ENCODE data around the gene HPGD.

Gene HPGD

GRCh38 chr4:174522183-174523024 lies at the start of gene HPGD:
Gene HPGD, minus strand, starts transcription at chr4:174522488. Its CDS starts 37 bp downstream, at chr4:174522451.
- DNase-seq (ENCODE audit: low spot score) = no peak

DNA sequence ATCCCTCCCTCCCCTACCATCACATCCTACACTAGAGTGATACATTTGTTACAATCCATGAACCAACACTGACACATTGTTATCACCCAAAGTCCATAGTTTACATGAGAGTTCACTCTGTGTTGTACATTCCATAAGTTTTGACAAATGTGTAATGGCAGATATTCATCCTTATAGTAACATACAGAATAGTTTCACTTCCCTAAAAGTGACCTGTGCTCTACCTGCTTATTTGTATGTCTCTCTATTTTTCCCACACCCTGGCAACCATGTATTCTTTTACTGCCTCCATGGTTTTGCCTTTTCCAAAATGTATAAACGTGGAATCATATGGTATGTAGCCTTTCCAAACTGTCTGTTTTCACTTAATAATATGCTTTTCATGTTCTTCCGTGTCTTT lies 42.2 kb upstream of the HPGD start:
- no peak for DNase-seq (ENCODE audit: low spot score)

- no peak for DNase-seq (ENCODE audit: low spot score)
Observed at GRCh38 chr4:174563399-174563798, 41.1 kb upstream of the HPGD start.

GRCh38 chr4:174561560-174561959 lies 39.3 kb upstream of the HPGD start:
- no peak for DNase-seq (ENCODE audit: low spot score)

GRCh38 chr4:174559894-174560293 lies 37.6 kb upstream of the HPGD start:
- no peak for DNase-seq (ENCODE audit: low spot score)

- no peak for DNase-seq (ENCODE audit: low spot score)
Observed at GRCh38 chr4:174555789-174556630, 33.7 kb upstream of the HPGD start.

GRCh38 chr4:174554231-174554728 lies 32.0 kb upstream of the HPGD start:
- no peak for DNase-seq (ENCODE audit: low spot score)

- DNase-seq (ENCODE audit: low spot score) = no peak
Observed at GRCh38 chr4:174553828-174554227, 31.5 kb upstream of the HPGD start.

GRCh38 chr4:174553031-174553430 lies 30.7 kb upstream of the HPGD start:
- no peak for DNase-seq (ENCODE audit: low spot score)

DNA sequence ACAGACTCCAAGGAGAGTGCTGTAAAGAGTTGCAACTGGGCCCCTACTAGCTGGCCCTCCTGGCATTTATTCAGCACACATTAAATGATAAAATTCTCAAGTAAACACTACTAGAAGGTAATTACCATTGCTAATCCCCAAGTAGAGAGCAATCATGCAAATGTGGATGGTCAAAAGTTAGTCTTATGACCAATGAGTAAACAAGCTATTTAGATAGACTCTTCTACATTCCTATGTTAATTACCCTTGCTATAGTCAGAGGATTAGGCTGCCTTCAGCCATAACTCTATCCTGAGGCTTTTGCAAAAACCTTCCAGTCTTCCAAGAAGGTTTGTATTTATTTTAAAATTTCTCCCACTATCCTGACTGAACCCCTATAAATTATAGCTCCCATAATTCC lies 28.3 kb upstream of the HPGD start:
- no peak for DNase-seq (ENCODE audit: low spot score)

- no peak for DNase-seq (ENCODE audit: low spot score)
Observed at GRCh38 chr4:174549721-174550120, 27.4 kb upstream of the HPGD start.

DNA sequence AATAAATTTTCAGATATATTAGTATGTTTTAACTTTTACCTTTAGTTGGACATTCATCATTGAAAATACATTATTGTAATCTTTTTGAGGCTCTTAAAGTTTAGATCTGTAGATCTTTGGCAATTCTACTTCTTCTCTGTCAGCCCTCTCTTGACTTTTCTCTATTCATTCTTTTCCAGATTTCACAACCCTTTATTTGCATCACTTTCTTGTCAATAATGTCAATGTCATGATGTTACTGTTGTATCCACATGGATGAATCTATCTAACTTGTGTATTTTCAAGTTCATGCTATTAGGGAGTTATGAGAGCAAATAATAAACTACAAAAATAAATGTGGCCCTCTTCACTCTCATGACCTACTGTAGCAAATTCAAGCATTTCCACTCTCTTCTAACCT lies 23.0 kb upstream of the HPGD start:
- no peak for DNase-seq (ENCODE audit: low spot score)

DNA sequence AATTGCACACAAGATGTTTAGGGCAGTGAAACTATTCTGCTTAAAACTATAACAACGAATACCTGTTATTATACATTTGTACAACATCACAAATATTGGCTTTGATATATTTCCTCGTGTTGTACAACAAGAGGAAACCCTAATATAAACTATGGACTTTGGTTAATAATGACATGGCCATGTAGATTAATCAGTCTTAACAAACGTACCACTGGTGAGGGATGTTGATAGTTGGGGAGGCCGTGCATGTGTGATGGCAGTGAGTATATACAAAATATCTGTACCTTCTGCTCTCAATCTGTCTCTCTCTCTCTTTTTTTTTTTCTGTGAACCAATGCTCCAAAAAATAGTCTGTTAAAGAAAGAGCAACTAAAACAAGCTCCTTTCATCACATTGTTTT lies 22.2 kb upstream of the HPGD start:
- no peak for DNase-seq (ENCODE audit: low spot score)

DNA sequence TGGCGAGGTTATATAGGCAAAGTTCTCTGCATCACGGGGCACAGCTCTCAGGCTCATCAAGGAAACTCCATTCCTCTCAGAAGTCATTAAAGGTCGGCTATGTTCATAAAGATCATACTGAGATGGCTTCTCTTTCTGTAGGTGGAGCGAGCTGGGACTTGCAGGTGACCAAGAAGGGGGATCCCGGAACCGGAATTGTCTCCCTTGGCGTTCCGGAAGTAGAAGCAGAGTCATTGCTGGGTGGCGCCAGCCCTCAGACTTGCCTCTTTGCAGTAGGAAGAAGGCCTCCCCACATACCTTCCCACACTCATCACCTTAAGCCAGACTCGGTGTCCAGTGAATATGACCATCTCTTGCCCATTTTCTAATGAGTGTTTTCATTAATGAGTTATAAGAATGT lies 17.9 kb upstream of the HPGD start:
- DNase-seq (ENCODE audit: low spot score) = no peak

- no peak for DNase-seq (ENCODE audit: low spot score)
Observed at GRCh38 chr4:174539571-174539970, 17.3 kb upstream of the HPGD start.

DNA sequence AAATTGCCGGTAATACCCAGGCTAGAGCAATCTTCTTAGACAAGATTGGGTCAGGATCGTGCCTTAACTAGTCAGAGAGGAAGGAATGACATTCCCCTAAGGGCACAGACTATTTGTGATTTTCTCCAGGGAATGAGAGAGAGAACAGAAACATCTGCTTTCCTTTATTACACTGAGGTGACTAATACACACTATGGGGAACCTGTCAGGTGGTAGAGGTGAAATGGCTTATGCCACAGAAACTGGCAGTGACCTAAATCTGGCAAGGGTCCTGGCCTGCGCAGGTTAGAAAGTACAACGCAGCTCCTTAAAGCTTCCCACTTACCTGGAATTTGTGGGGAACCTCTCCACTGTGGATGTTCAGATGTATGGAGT lies 16.6 kb upstream of the HPGD start:
- DNase-seq (ENCODE audit: low spot score) = no peak

DNA sequence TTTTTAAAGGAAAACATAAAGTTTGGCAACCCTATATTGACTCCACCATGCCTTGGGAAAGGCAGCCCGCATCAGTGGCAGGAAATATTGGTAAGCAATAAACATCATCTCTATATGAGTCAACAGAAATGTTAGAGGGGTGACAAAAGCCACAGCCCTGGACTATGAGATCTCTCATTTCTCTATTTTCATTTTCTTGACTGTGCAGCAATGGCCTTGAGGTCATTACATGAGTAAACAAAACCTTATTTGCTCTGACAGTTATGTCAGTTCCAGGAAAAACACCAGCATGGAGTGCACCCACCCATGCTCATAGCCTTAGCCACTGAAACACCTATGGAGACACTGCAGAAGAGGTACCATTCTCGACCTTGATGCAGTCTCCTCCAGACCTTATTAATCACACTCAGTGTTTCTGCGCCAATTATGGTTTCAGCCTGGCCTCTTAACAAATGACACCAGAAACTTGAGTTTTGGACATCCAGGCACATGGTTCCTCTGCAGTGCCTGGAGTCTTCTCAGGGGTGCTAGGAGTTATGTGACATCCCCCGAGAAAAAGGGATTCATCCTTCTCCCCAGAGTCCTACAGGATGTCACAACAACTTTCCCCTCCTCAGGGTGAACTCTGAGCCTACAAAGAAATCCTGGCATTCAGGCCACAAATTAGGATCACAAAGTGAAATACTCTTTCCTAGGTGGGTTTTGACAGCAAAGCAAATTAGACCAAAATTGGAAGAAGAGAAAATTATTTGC lies 16.0 kb upstream of the HPGD start:
- no peak for DNase-seq (ENCODE audit: low spot score)

DNA sequence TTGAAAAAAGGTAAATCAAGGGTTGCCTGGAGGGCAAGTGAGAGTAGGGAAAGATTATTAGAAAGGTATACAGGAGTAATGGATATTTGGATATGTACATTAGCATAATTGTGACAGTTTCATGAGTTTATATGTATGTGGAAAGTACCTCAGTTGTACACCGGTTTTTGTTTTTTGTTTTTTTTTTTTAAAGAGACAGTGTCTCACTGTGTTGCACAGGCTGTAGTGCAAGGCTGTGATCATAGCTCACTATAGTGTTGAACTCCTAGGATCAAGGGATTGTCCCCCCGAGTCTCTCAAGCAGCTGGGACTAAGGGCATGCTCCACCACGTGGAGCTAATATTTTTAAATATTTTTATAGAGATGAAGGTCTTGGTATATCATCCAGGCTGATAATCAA lies 15.3 kb upstream of the HPGD start:
- no peak for DNase-seq (ENCODE audit: low spot score)

- DNase-seq (ENCODE audit: low spot score) = no peak
Observed at GRCh38 chr4:174534461-174534860, 12.2 kb upstream of the HPGD start.

DNA sequence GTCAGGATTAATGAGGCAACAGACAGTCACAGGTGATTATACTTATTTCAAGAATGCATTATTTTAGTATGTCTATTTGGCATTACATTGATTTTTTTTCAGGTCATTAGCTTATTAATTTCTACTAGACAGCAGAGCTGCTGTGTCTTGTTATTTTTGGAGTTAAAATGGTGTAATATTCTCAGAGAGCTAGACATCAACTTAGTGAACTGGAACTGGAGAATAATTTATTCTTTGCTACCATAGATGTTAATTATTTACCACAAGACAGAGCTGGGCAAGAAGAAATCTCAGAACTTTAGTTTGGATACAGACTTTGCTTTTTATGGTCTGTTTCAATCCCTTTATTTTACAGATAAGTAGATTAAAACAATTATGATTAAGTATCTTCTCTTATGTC lies 10.2 kb upstream of the HPGD start:
- no peak for DNase-seq (ENCODE audit: low spot score)

DNA sequence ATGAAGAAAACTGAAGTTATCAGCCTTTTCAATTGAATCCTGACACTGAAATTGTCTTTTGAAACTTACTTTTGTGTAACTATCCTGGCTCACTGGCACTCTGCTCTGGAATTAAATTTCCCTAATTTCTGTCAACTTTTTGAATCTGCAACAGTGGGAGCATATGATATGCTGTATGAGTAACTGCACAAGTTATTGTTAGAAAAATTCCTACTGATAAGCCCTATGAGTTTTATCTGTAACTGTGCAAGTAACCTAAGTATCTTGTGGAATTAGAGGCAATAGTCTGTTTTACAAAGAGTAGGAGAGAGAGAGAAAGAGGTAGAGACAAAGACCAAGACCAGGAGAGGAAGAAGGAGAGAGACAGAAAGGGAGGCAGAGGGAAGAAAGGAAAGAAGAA lies 9.2 kb upstream of the HPGD start:
- no peak for DNase-seq (ENCODE audit: low spot score)

DNA sequence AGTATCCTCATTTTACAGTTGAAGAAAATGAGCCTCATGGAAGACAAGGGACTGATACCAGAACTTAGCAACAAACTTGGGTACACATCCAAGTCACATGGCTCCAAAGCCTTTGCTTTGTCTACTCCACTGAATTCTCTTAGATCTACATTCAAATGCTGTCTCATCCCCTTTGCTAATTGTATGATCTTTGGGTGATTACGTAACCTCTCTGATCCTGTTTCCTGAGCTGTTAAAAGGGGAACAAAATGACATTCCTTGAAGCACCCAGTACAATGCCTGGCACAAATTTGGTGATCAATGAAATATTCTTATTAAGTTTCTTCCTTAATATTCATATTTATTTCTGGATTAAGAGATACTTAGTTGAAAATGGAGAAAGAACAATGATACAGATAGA lies 5.9 kb upstream of the HPGD start:
- DNase-seq (ENCODE audit: low spot score) = no peak

Data from hematopoietic multipotent progenitor cell treated with erythropoietin and hydrocortisone succinate and interleukin-3 and kit ligand, for 17 days (in vitro differentiated cells).